HEK293T (cell line): Measurements from ENCODE around the gene SH3RF1.

Source experiments
- BHLHE40 ChIP-seq: fragments of 450-650 bp; IDR thresholded peaks from 2 replicates; pipeline ENCODE4 v1.6.1; 2016; ENCODE audit warnings: mild to moderate bottlenecking, moderate library complexity, borderline replicate concordance
- ELF4 ChIP-seq: fragments of 450-650 bp; IDR thresholded peaks from 2 replicates; pipeline ENCODE4 v1.6.1; 2017; ENCODE audit warnings: antibody characterized with exemption
- FOXM1 ChIP-seq: fragments of 450-650 bp; IDR thresholded peaks from 2 replicates; pipeline ENCODE4 v1.6.1; 2017; ENCODE audit warnings: mild to moderate bottlenecking, borderline replicate concordance
- NFRKB ChIP-seq: fragments of 450-650 bp; IDR thresholded peaks from 2 replicates; pipeline ENCODE4 v1.6.1; 2016; ENCODE audit warnings: mild to moderate bottlenecking, moderate library complexity
- SP1 ChIP-seq: fragments of 450-650 bp; IDR thresholded peaks from 2 replicates; pipeline ENCODE4 v1.6.1; 2017
- SUZ12 ChIP-seq: fragments of 450-650 bp; IDR thresholded peaks from 2 replicates; pipeline ENCODE4 v1.6.1; 2016; ENCODE audit warnings: mild to moderate bottlenecking
- TARDBP ChIP-seq: fragments of 450-650 bp; IDR thresholded peaks from 2 replicates; pipeline ENCODE4 v1.6.1; 2016

DNA sequence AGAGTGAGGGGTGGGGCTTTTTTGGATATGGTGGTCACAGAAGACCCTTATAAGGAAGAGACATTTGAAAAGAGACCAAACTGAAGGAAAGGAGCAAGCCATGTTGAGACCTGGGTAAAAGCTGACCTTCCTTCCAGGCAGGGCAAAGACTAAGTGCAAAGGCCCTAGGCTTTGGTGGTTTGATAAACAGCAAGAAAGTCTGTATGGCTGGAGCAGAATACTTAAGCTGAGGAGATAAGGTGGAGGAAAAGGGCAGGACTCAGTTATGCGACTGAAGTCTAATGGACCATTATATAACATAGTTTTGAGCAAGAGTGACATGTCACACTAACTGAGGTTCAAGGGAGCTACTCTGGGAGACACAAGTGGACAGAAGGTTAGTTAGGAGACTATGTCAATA lies 20.0 kb downstream of the SH3RF1 start:
- TF ChIP-seq FOXM1: no peak
- no peak for TF ChIP-seq NFRKB
- TF ChIP-seq TARDBP: no peak
- TF ChIP-seq SP1: no peak
- TF ChIP-seq SUZ12: no peak
- TF ChIP-seq BHLHE40: no peak
- no peak for TF ChIP-seq ELF4
